Gastrocnemius medialis (tissue), 4 donors: Measurements from ENCODE around the gene PXK.

Experiments used
- CTCF ChIP-seq, 5 experiments: fragments of 450-650 bp in 3 of 5; fragments of 200-600 bp in 2 of 5; sonication (generic) in 2 of 5; IDR thresholded peaks in 4 of 5; conservative IDR thresholded peaks in 1 of 5; 1 replicate in 4 of 5; 2 replicates in 1 of 5; pipeline ENCODE4 v1.5.1; 2016 to 2019; ENCODE audit warnings: antibody characterized with exemption in 5 of 5, mild to moderate bottlenecking in 3 of 5, moderate library complexity in 3 of 5
- POLR2A ChIP-seq, 2 donors: fragments of 450-650 bp; IDR thresholded peaks; one replicate each; pipeline ENCODE4 v1.6.1; 2017; ENCODE audit warnings: antibody characterized with exemption in 2 of 2, mild to moderate bottlenecking in 2 of 2, moderate library complexity in 2 of 2

- no peak for TF ChIP-seq CTCF (IDR thresholded peaks at IDR 0.05 in 4 of 5, conservative IDR thresholded peaks at IDR 0.05 in 1 of 5)
- no peak for TF ChIP-seq POLR2A (IDR thresholded peaks at IDR 0.05)
These were observed 76.2 kb downstream of the PXK start for GRCh38 chr3:58408906-58409305.
